Hepatocyte (in vitro differentiated cells): ENCODE results near the gene CSMD2.

Source experiments
- CTCF ChIP-seq: fragments of 200-600 bp; sonication (generic); IDR thresholded peaks from 2 replicates; pipeline ENCODE4 v1.5.1; 2016; ENCODE audit warnings: antibody characterized with exemption, mild to moderate bottlenecking; ENCODE audit not compliant: poor library complexity
- EZH2 ChIP-seq: fragments of 200-600 bp; sonication (generic); IDR thresholded peaks from 2 replicates; pipeline ENCODE4 v1.6.1; 2016; ENCODE audit warnings: antibody characterized with exemption, mild to moderate bottlenecking, borderline replicate concordance

GRCh38 chr1:34029515-34029914 lies 135.5 kb downstream of the CSMD2 start:
- TF ChIP-seq CTCF, result no peak
- TF ChIP-seq EZH2, result no peak
